DOHH2 (cell line): ENCODE measurements around the gene ZNF711.
"Not testable (repeated sequence)": the region's sequence is repeated elsewhere in the genome, so short reads cannot be mapped to it uniquely, and the experiment has no call there.

ENCODE experiments used
- H3F3A ChIP-seq: fragments of 200-600 bp; sonication (generic), shearing (Covaris generic); 2 replicates; pipeline ENCODE4 v1.6.0; 2016; ENCODE audit warnings: antibody characterized with exemption, mild to moderate bottlenecking; ENCODE audit not compliant: control insufficient read depth, insufficient read depth
- H3K27ac ChIP-seq: fragments of 200-600 bp; sonication (generic); 2 replicates; pipeline ENCODE4 v1.5.1; 2014; ENCODE audit warnings: low read depth, mild to moderate bottlenecking, low read length, moderate library complexity
- H3K27me3 ChIP-seq: fragments of 200-600 bp; sonication (generic); 2 replicates; pipeline ENCODE4 v1.6.1; 2014; ENCODE audit warnings: mild to moderate bottlenecking, low read length, mixed read lengths; ENCODE audit not compliant: control insufficient read depth
- H3K36me3 ChIP-seq: fragments of 200-600 bp; sonication (generic); 2 replicates; pipeline ENCODE4 v1.6.1; 2014; ENCODE audit warnings: mild to moderate bottlenecking, low read length, moderate library complexity, mixed read lengths; ENCODE audit not compliant: control insufficient read depth
- H3K4me1 ChIP-seq: fragments of 200-600 bp; sonication (generic); 2 replicates; pipeline ENCODE4 v1.6.1; 2014; ENCODE audit warnings: mild to moderate bottlenecking, low read length, mixed read lengths; ENCODE audit not compliant: control insufficient read depth
- H3K4me2 ChIP-seq: fragments of 200-600 bp; sonication (generic); 2 replicates; pipeline ENCODE4 v1.6.0; 2014; ENCODE audit warnings: mild to moderate bottlenecking, low read length, moderate library complexity
- H3K4me3 ChIP-seq: fragments of 200-600 bp; sonication (generic); 2 replicates; pipeline ENCODE4 v1.5.1; 2014; ENCODE audit warnings: mild to moderate bottlenecking, low read length, mixed read lengths
- H3K79me2 ChIP-seq: fragments of 200-600 bp; sonication (generic); 2 replicates; pipeline ENCODE4 v1.6.1; 2014; ENCODE audit warnings: mild to moderate bottlenecking, low read length, mixed read lengths; ENCODE audit not compliant: control insufficient read depth
- H3K9me2 ChIP-seq: fragments of 200-600 bp; sonication (generic); replicated peaks from 2 replicates; pipeline ENCODE4 v1.6.1; 2014; ENCODE audit warnings: mild to moderate bottlenecking, low read length, mixed read lengths; ENCODE audit not compliant: control insufficient read depth
- H3K9me3 ChIP-seq: fragments of 200-600 bp; sonication (generic); 2 replicates; pipeline ENCODE4 v1.6.1; 2014; ENCODE audit warnings: antibody characterized with exemption, low read length, mixed read lengths; ENCODE audit not compliant: control insufficient read depth, insufficient read depth
- H4K20me1 ChIP-seq: fragments of 200-600 bp; sonication (generic); 2 replicates; pipeline ENCODE4 v1.6.0; 2014; ENCODE audit warnings: low read depth, mild to moderate bottlenecking, antibody characterized with exemption, low read length, moderate library complexity; ENCODE audit not compliant: control insufficient read depth, insufficient read depth
- EZH2phosphoT487 ChIP-seq: fragments of 200-600 bp; sonication (generic); IDR thresholded peaks from 2 replicates; pipeline ENCODE4 v1.6.1; 2017; ENCODE audit warnings: borderline replicate concordance, mild to moderate bottlenecking, antibody characterized with exemption, low read length, moderate library complexity, mixed read lengths
- TF ChIP-seq, protein P1 (sequence below): fragments of 200-600 bp; sonication (generic); IDR thresholded peaks from one replicate; pipeline ENCODE4 v1.5.1; 2014; ENCODE audit warnings: antibody characterized with exemption, mild to moderate bottlenecking, low read depth, low read length; ENCODE audit not compliant: poor library complexity, severe bottlenecking

Gene ZNF711

DNA sequence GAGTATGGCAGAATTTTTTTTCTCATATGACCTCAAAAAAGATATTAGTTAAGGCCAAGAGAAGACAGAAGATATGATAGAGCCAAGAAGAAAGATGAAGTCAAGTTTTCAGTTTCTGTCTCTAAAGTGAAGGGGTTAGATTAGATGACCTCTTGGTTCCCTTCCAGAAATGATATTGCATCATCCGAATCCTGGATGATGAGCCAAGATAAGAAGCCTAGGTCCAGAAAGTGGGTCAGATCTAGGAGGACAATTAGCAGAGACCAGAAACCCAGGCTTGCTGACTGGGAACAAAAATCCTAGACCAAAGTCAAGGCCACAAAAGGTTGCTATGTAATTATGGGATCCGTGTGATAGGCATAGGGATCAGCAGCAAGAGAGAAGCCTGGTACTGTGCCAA lies 20.4 kb upstream of the ZNF711 start:
- Histone ChIP-seq H3K79me2 (no peaks in the 10 kb centered on the region), H3K9me2 (no peaks in the 10 kb centered on the region), H3K36me3 (no peaks in the 10 kb centered on the region), H4K20me1 (no peaks in the 10 kb centered on the region), H3K27ac (no peak overlapping the region), H3F3A (no peaks in the 10 kb centered on the region), H3K4me1 (no peaks in the 10 kb centered on the region), H3K4me3 (no peak overlapping the region), H3K9me3 (no peaks in the 10 kb centered on the region), H3K27me3 (no peaks in the 10 kb centered on the region), H3K4me2 (no peak overlapping the region)
- TF ChIP-seq EZH2phosphoT487, result no peak
- TF ChIP-seq, protein P1, sequence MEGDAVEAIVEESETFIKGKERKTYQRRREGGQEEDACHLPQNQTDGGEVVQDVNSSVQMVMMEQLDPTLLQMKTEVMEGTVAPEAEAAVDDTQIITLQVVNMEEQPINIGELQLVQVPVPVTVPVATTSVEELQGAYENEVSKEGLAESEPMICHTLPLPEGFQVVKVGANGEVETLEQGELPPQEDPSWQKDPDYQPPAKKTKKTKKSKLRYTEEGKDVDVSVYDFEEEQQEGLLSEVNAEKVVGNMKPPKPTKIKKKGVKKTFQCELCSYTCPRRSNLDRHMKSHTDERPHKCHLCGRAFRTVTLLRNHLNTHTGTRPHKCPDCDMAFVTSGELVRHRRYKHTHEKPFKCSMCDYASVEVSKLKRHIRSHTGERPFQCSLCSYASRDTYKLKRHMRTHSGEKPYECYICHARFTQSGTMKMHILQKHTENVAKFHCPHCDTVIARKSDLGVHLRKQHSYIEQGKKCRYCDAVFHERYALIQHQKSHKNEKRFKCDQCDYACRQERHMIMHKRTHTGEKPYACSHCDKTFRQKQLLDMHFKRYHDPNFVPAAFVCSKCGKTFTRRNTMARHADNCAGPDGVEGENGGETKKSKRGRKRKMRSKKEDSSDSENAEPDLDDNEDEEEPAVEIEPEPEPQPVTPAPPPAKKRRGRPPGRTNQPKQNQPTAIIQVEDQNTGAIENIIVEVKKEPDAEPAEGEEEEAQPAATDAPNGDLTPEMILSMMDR, result no peak

DNA sequence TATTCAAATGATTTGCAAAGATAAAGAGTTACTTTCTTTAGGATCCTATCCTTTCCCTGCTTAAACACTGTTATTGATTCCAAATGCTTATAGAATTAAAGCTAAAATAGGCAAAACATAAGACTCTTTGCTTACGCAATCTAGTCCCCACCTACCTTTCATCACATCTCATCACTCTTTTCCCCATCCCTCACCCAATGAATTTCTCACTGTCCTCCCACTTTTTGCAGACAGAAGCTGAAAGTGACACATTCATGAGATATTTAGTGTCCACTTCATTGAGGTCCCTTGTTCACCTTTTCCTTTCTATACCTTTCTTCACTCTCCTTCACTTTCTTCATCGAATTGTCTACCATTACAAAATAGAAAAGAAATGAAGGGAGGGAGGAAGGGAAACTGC lies 636 bp upstream of the ZNF711 start:
- Histone ChIP-seq H3K27ac (no peak overlapping the region), H3K4me3 (peak overlapping the region; percentile 78), H3K36me3 (no peaks in the 10 kb centered on the region), H3K9me3 (no peaks in the 10 kb centered on the region), H3K27me3 (0 out of 2 replicates have a peak, but pooled peaks cover 3% of the 10 kb centered on the region), H4K20me1 (no peaks in the 10 kb centered on the region), H3K79me2 (peaks cover 10% of the 10 kb centered on the region; the same call in 1 of the 2 replicates), H3F3A (no peaks in the 10 kb centered on the region), H3K9me2 (no peaks in the 10 kb centered on the region), H3K4me2 (peak overlapping the region; percentile 65), H3K4me1 (no peaks in the 10 kb centered on the region)
- TF ChIP-seq EZH2phosphoT487, result no peak
- TF ChIP-seq, protein P1, result no peak

DNA sequence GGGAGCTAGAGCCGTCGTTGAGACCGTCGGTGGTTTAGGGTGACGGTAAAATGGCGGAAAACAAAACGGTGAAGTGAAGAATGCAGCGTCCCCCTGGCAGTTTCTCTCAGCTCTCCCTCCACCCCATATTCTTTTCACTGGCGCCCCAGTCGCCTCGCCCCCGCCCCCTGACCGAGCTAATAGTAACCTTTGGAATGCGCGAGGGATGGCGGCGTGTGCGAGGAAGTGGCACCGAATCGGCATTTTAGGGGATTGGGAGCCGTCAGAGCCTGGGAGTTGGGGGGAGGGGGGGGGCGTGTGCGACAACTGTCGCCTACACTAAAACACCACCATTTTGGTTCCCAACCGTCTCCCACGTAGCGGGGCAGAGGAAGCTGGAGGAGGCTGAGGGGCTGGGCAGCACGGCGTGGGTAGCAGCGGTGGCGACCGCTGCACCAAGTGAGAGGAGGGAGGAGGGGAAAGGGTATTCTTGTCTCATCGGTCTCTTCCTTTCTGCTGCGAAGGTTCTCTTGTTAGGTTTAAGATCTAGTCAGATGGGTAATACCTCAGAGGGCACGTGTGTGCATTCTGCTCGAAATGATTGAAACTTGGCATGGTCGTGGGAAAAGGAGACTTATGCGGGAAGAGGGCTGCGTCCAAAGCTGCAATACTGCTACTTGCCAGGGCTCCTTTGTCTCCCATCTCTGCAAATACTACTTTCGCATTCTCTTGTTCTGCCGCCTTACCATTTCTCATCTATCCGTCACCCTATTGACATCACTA lies 840 bp downstream of the ZNF711 start:
- TF ChIP-seq EZH2phosphoT487, result no peak
- TF ChIP-seq, protein P1, result no peak
- Histone ChIP-seq H3K9me2 (no peaks in the 10 kb centered on the region), H4K20me1 (no peaks in the 10 kb centered on the region), H3F3A (no peaks in the 10 kb centered on the region), H3K79me2 (peaks cover 10% of the 10 kb centered on the region; the same call in 1 of the 2 replicates), H3K27ac (no peak overlapping the region), H3K9me3 (no peaks in the 10 kb centered on the region), H3K4me3 (peak overlapping the region; percentile 78), H3K4me1 (no peaks in the 10 kb centered on the region), H3K27me3 (0 out of 2 replicates have a peak, but pooled peaks cover 3% of the 10 kb centered on the region), H3K4me2 (peak overlapping the region; percentile 65), H3K36me3 (no peaks in the 10 kb centered on the region)

DNA sequence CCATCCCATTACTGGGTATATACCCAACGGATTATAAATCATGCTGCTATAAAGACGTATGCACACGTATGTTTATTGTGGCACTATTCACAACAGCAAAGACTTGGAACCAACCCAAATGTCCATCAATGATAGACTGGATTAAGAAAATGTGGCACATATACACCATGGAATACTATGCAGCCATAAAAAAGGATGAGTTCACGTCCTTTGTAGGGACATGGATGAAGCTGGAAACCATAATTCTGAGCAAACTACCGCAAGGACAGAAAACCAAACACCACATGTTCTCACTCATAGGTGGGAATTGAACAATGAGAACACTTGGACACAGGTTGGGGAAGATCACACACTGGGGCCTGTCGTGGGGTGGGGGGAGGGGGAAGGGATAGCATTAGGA lies 41.5 kb downstream of the ZNF711 start:
- H3K9me2 ChIP-seq, H3K27me3 ChIP-seq, H4K20me1 ChIP-seq, H3K79me2 ChIP-seq, H3K4me2 ChIP-seq, H3K4me1 ChIP-seq, H3K27ac ChIP-seq, H3K36me3 ChIP-seq, H3F3A ChIP-seq, H3K9me3 ChIP-seq, H3K4me3 ChIP-seq: not testable (repeated sequence)
